ENCODE results near the gene OR6C75. TPM values are rescaled to one million over a fixed set of nuclear protein-coding genes. Genes with fewer than 3 reads are reported as not detected.

Gene OR6C75
- total and polyA plus RNA-seq, 2 experiments from 2014 or later = not detected

- TF ChIP-seq REST (IDR thresholded peaks at IDR 0.05; ENCODE audit: unreplicated experiment) (no peak), EZH2 (IDR thresholded peaks at IDR 0.05; ENCODE audit: low read depth, unreplicated experiment) (no peak)
Measured at GRCh38 chr12:55372521-55372920, 9.7 kb downstream of the OR6C75 start (continued).

- H3K27me3 Mint-ChIP-seq (ENCODE audit: insufficient read depth, low read depth, poor library complexity) = no peaks in the 10 kb centered on the region
- peak overlapping the region; percentile 86 for H2AFZ ChIP-seq
- DNase-seq (ENCODE audit: low spot score) = peak; percentile 7
Measured at GRCh38 chr12:55385891-55386290, 23.1 kb downstream of the OR6C75 start.

GRCh38 chr12:55392032-55392795, 29.4 kb downstream of the OR6C75 start:
- Histone ChIP-seq H3K4me3 (no peak overlapping the region), H4K20me1 (replicated peaks; ENCODE audit: insufficient read depth) (no peaks in the 10 kb centered on the region), H3K4me2 (no peak overlapping the region), H3K27ac (ENCODE audit: low read depth) (no peak overlapping the region), H2AFZ (no peak overlapping the region), H3K36me3 (ENCODE audit: insufficient read depth) (no peaks in the 10 kb centered on the region), H3K27me3 (ENCODE audit: insufficient read depth) (no peaks in the 10 kb centered on the region), H3F3A (replicated peaks; ENCODE audit: low read depth) (no peaks in the 10 kb centered on the region), H3K79me2 (replicated peaks; ENCODE audit: insufficient read depth) (no peaks in the 10 kb centered on the region), H3K4me1 (ENCODE audit: insufficient read depth) (no peaks in the 10 kb centered on the region), H3K9me2 (ENCODE audit: insufficient read depth) (no peaks in the 10 kb centered on the region)
- no peaks in the 10 kb centered on the region for H3K4me1 Mint-ChIP-seq
- H3K9me3 Mint-ChIP-seq = peaks cover 8% of the 10 kb centered on the region
- no peak overlapping the region for H3K27ac Mint-ChIP-seq
- ATAC-seq (no peak), DNase-seq (ENCODE audit: low spot score) (no peak)
- peaks cover 2% of the 10 kb centered on the region for H3K27me3 Mint-ChIP-seq (ENCODE audit: insufficient read depth, low read depth, poor library complexity)
- peaks cover 6% of the 10 kb centered on the region for H3K36me3 Mint-ChIP-seq (ENCODE audit: low read depth)
- no peak overlapping the region for H3K4me3 Mint-ChIP-seq
- TF ChIP-seq ZNF114 (CRISPR knock-in tag; IDR thresholded peaks at IDR 0.05) = no peak

More at GRCh38 chr12:55385891-55386290, 23.1 kb downstream of the OR6C75 start:
- Histone ChIP-seq H3K79me2 (replicated peaks; ENCODE audit: insufficient read depth) (no peaks in the 10 kb centered on the region), H3K36me3 (ENCODE audit: insufficient read depth) (no peaks in the 10 kb centered on the region), H3F3A (replicated peaks; ENCODE audit: low read depth) (no peaks in the 10 kb centered on the region), H3K4me1 (ENCODE audit: insufficient read depth) (peaks cover 7% of the 10 kb centered on the region; the same call in 1 of the 2 replicates), H4K20me1 (replicated peaks; ENCODE audit: insufficient read depth) (no peaks in the 10 kb centered on the region), H3K27me3 (ENCODE audit: insufficient read depth) (no peaks in the 10 kb centered on the region), H3K4me3 (no peak overlapping the region), H3K9me2 (ENCODE audit: insufficient read depth) (no peaks in the 10 kb centered on the region), H3K4me2 (no peak overlapping the region), H3K27ac (ENCODE audit: low read depth) (no peak overlapping the region)
- no peak overlapping the region for H3K4me3 Mint-ChIP-seq
- peak; percentile 77 for ATAC-seq
- peaks cover 14% of the 10 kb centered on the region for H3K4me1 Mint-ChIP-seq
- no peaks in the 10 kb centered on the region for H3K9me3 Mint-ChIP-seq
- H3K27ac Mint-ChIP-seq = peak overlapping the region; percentile 25; the same call in 1 of the 2 replicates
- no peaks in the 10 kb centered on the region for H3K36me3 Mint-ChIP-seq (ENCODE audit: low read depth)
- no peak for TF ChIP-seq EZH2 (IDR thresholded peaks at IDR 0.05; ENCODE audit: low read depth, unreplicated experiment)
- TF ChIP-seq ZNF331 (CRISPR knock-in tag; IDR thresholded peaks at IDR 0.05; ENCODE audit: low read depth) = no peak
- no peak for TF ChIP-seq CREB1 (CRISPR knock-in tag; IDR thresholded peaks at IDR 0.05; ENCODE audit: low read depth)
